KMS-11 (cell line): ENCODE data around the gene C9orf43.

Source experiments
- H2AFZ ChIP-seq: fragments of 200-600 bp; sonication (generic); 2 replicates; pipeline ENCODE4 v1.6.1; 2016; ENCODE audit warnings: antibody characterized with exemption, mixed run types, low read depth
- H3K27ac ChIP-seq: fragments of 200-600 bp; sonication (generic); 2 replicates; pipeline ENCODE4 v1.6.1; 2016; ENCODE audit warnings: mild to moderate bottlenecking, mixed run types
- H3K27me3 ChIP-seq: fragments of 200-600 bp; sonication (generic); 2 replicates; pipeline ENCODE4 v1.6.1; 2017; ENCODE audit warnings: mild to moderate bottlenecking, low read depth, mixed run types, moderate library complexity; ENCODE audit not compliant: insufficient read depth
- H3K36me3 ChIP-seq: fragments of 200-600 bp; sonication (generic); 2 replicates; pipeline ENCODE4 v1.6.1; 2017; ENCODE audit warnings: mild to moderate bottlenecking, mixed run types; ENCODE audit not compliant: insufficient read depth
- H3K4me1 ChIP-seq: fragments of 200-600 bp; sonication (generic); 2 replicates; pipeline ENCODE4 v1.6.1; 2016; ENCODE audit warnings: mild to moderate bottlenecking, low read depth, mixed run types; ENCODE audit not compliant: poor library complexity, severe bottlenecking
- H3K4me2 ChIP-seq: fragments of 200-600 bp; sonication (generic); 2 replicates; pipeline ENCODE4 v1.7.0; 2016; ENCODE audit warnings: mild to moderate bottlenecking, mixed run types
- H3K4me3 ChIP-seq: fragments of 200-600 bp; sonication (generic); IDR thresholded peaks from 2 replicates; pipeline ENCODE4 v1.6.1; 2017; ENCODE audit warnings: low read depth, low read length, mixed read lengths; ENCODE audit not compliant: insufficient read depth
- H3K79me2 ChIP-seq: fragments of 200-600 bp; sonication (generic); 2 replicates; pipeline ENCODE4 v1.6.1; 2016; ENCODE audit warnings: low read depth, mixed run types; ENCODE audit not compliant: insufficient read depth
- H3K9ac ChIP-seq: fragments of 200-600 bp; sonication (generic); 2 replicates; pipeline ENCODE4 v1.6.1; 2016; ENCODE audit warnings: mild to moderate bottlenecking, mixed run types
- H4K20me1 ChIP-seq: fragments of 200-600 bp; sonication (generic); 2 replicates; pipeline ENCODE4 v1.6.1; 2016; ENCODE audit warnings: mild to moderate bottlenecking, mixed run types; ENCODE audit not compliant: insufficient read depth
- CTCF ChIP-seq: fragments of 200-600 bp; sonication (generic); conservative IDR thresholded peaks from 2 replicates; pipeline ENCODE4 v1.6.1; 2017; ENCODE audit warnings: low read depth, mild to moderate bottlenecking, antibody characterized with exemption, low read length, moderate library complexity, mixed read lengths

The C9orf43 gene

GRCh38 chr9:113389451-113389850, 21.1 kb upstream of the C9orf43 start:
- no peak overlapping the region for H3K4me2 ChIP-seq
- no peak overlapping the region for H2AFZ ChIP-seq
- H4K20me1 ChIP-seq, result no peaks in the 10 kb centered on the region
- no peaks in the 10 kb centered on the region for H3K36me3 ChIP-seq
- H3K79me2 ChIP-seq, result no peaks in the 10 kb centered on the region
- no peaks in the 10 kb centered on the region for H3K4me1 ChIP-seq
- H3K4me3 ChIP-seq, result no peak overlapping the region
- no peaks in the 10 kb centered on the region for H3K27me3 ChIP-seq
- H3K27ac ChIP-seq, result no peak overlapping the region
- TF ChIP-seq CTCF, result no peak
- H3K9ac ChIP-seq, result no peak overlapping the region

GRCh38 chr9:113390192-113390960, 20.2 kb upstream of the C9orf43 start:
- H3K79me2 ChIP-seq, result no peaks in the 10 kb centered on the region
- H3K4me1 ChIP-seq, result no peaks in the 10 kb centered on the region
- H4K20me1 ChIP-seq, result no peaks in the 10 kb centered on the region
- H3K4me2 ChIP-seq, result no peak overlapping the region
- no peaks in the 10 kb centered on the region for H3K36me3 ChIP-seq
- H2AFZ ChIP-seq, result no peak overlapping the region
- H3K27ac ChIP-seq, result no peak overlapping the region
- H3K9ac ChIP-seq, result no peak overlapping the region
- TF ChIP-seq CTCF, result no peak
- H3K27me3 ChIP-seq, result no peaks in the 10 kb centered on the region
- no peak overlapping the region for H3K4me3 ChIP-seq

GRCh38 chr9:113391917-113392316, 18.6 kb upstream of the C9orf43 start:
- no peak overlapping the region for H3K27ac ChIP-seq
- H3K79me2 ChIP-seq, result no peaks in the 10 kb centered on the region
- H2AFZ ChIP-seq, result no peak overlapping the region
- H3K4me2 ChIP-seq, result no peak overlapping the region
- H3K4me1 ChIP-seq, result no peaks in the 10 kb centered on the region
- H3K9ac ChIP-seq, result no peak overlapping the region
- H3K36me3 ChIP-seq, result no peaks in the 10 kb centered on the region
- H4K20me1 ChIP-seq, result no peaks in the 10 kb centered on the region
- TF ChIP-seq CTCF, result no peak
- no peaks in the 10 kb centered on the region for H3K27me3 ChIP-seq
- H3K4me3 ChIP-seq, result no peak overlapping the region

GRCh38 chr9:113393281-113393680, 17.3 kb upstream of the C9orf43 start:
- Histone ChIP-seq H3K4me3 (no peak overlapping the region), H3K79me2 (no peaks in the 10 kb centered on the region), H4K20me1 (no peaks in the 10 kb centered on the region), H3K27me3 (no peaks in the 10 kb centered on the region), H3K27ac (no peak overlapping the region), H3K9ac (no peak overlapping the region), H3K36me3 (no peaks in the 10 kb centered on the region), H2AFZ (no peak overlapping the region), H3K4me1 (no peaks in the 10 kb centered on the region), H3K4me2 (no peak overlapping the region)
- TF ChIP-seq CTCF, result no peak
